GM20000 (cell line): ENCODE measurements around the gene PLD3.

ENCODE experiments used
- DNase-seq: peaks from one replicate; pipeline ENCODE4 v3.0.0; 2012; ENCODE audit warnings: low spot score
- TF ChIP-seq, protein P1 (sequence below): IDR thresholded peaks from 2 replicates; pipeline ENCODE4 v1.5.1; 2012; ENCODE audit warnings: mild to moderate bottlenecking, control low read depth; ENCODE audit errors: extremely low read depth, missing control alignments

The PLD3 gene

DNA sequence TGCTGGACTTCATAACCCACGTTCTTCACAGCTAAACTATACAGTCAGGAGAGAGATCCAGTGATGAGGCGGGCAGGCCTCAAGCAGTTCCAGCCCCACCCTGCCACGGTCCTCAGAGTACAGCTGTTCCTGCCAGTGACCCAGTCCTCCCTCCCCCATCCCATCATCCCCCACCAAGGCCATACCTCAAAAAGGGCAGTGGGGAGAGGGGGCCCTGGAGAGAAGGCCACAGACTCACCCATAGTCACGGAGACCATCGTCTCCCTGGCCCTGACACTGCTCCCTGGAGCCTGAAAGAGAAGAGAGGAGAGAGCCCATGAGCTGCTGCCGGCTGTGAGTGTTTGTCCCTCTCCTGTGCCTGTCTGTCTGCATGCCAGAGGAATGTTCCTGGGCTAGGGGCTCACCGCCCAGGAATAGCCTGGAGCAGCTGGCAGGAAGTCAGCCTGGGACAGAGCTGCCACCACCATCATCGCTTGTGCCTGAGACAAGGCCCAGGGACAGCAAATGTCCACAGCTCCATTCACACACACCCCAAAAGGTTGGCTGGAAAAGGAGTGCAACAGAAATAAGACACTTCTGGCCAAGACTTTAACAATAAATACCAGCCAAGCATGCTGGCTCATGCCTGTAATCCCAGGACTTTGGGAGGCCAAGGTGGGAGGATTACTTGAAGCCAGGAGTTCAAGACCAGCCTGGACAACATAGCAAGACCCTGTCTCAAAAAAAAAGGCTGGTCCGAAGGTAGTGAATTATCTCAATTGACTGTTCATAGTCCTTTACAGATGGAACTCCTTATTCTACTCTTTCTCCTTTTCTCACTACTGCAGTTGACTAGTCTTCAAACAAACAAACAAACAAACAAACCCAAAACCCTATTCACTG lies 6.7 kb upstream of the PLD3 start:
- DNase-seq = no peak
- TF ChIP-seq, protein P1, sequence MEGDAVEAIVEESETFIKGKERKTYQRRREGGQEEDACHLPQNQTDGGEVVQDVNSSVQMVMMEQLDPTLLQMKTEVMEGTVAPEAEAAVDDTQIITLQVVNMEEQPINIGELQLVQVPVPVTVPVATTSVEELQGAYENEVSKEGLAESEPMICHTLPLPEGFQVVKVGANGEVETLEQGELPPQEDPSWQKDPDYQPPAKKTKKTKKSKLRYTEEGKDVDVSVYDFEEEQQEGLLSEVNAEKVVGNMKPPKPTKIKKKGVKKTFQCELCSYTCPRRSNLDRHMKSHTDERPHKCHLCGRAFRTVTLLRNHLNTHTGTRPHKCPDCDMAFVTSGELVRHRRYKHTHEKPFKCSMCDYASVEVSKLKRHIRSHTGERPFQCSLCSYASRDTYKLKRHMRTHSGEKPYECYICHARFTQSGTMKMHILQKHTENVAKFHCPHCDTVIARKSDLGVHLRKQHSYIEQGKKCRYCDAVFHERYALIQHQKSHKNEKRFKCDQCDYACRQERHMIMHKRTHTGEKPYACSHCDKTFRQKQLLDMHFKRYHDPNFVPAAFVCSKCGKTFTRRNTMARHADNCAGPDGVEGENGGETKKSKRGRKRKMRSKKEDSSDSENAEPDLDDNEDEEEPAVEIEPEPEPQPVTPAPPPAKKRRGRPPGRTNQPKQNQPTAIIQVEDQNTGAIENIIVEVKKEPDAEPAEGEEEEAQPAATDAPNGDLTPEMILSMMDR = no peak

DNA sequence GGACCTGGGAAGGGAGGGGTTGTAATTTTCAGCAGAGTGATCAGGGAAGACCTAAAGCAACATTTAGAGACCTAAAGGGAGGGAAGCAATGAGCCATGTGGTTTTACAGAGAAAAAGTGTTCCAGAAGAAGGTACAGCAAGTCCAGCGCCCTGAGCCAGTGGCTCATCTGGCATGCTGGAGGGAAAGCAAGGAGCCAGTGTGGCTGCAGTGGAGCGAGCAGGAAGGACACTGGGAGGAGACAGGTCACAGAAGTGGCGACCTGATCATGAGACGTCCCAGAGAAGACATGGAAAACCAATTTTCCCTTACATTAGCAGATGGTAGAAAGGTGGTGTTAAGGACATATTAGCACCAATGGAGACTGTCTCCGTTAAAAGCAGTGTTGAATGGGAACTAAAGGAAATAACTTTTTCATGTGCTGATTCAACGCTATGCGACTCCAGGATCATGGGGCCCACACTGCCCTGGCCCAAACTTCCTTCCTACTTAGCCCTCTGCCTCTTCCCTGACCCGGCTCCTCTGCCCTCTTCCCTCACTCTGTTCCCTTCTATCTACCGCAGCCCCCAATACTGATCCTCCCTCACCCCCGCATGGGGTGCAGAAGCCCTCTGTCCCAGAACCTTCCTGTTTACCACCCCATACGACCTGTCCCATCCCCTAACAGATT lies 5.7 kb upstream of the PLD3 start:
- TF ChIP-seq, protein P1 = no peak
- no peak for DNase-seq

DNA sequence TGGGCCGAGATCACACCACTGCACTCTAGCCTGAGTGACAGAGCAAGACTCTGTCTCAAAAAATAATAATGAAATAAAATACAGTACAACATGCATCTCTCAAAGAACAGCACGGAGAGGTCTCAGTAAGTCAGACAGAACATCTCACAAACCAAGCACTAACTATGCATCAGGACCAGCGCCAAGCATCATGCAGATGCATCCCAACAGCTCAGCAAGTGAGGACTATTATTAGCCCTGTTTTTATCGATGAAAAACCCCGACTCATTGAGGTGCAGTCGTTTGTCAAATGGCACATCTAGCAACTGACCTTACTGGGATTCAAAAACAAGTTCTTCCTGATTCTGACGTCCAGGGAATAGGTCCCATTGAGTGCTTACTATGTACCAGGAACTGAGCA lies 4.1 kb upstream of the PLD3 start:
- TF ChIP-seq, protein P1 = no peak
- DNase-seq = no peak

DNA sequence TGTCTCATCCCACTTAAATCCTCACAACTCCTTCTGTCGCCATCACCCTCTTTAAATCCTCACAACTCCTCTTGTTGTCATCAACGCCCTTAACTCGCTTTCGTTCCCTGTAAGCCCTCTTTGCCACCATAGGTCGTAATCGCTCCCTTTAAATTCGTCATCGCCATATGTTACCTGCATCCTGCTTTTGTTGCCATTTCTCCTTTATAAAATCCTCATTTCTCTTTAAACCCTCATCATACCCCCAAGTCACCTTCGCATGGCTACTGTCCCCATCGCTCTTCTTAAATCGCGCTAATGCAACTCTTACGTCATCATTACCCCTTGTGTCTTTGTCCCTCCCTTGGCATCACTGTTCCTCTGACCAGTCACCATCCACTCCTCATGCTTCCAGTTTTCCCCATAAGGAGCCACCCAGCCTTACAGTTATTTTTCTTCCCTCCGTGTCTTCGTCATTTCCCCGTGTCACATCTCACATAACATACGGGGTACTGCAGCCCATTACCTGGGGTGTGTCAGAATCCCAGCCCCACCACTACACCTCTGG lies 539 bp downstream of the PLD3 start:
- no peak for DNase-seq
- TF ChIP-seq, protein P1 = no peak

DNA sequence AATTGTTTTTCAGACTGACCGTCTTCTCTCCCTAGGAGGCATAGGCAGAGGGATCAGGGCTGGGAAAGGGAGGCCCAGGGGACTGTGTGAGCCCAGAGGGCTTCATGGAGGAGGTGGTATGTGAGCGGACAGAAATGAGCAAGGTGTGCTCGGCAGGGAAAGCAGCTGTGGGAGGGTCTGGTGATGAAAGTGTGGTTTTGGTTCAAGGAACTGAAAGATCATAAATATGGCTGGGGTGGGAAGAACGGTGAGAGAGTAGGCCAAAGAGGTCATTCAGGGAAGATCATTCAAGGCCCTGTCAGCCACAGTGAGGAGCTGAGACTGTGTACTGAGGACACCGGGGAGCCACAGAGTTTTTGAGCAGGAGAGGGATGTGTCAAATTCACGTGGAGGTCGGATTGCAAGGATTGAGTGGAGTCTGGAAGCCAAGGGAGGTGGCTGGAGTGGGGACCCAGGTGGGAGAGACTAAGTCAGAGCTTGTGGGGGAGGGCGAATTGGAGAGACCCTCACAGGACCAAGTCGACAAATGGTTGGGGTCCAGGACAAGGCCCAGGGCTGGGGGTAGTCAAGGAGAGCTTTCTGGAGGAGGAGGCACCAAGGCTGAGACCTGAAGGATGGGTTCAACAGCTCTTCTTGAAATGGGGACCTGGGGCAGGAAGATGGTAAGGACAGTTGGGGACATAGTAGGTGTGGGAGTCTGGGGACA lies 7.6 kb downstream of the PLD3 start:
- TF ChIP-seq, protein P1 = no peak
- no peak for DNase-seq

DNA sequence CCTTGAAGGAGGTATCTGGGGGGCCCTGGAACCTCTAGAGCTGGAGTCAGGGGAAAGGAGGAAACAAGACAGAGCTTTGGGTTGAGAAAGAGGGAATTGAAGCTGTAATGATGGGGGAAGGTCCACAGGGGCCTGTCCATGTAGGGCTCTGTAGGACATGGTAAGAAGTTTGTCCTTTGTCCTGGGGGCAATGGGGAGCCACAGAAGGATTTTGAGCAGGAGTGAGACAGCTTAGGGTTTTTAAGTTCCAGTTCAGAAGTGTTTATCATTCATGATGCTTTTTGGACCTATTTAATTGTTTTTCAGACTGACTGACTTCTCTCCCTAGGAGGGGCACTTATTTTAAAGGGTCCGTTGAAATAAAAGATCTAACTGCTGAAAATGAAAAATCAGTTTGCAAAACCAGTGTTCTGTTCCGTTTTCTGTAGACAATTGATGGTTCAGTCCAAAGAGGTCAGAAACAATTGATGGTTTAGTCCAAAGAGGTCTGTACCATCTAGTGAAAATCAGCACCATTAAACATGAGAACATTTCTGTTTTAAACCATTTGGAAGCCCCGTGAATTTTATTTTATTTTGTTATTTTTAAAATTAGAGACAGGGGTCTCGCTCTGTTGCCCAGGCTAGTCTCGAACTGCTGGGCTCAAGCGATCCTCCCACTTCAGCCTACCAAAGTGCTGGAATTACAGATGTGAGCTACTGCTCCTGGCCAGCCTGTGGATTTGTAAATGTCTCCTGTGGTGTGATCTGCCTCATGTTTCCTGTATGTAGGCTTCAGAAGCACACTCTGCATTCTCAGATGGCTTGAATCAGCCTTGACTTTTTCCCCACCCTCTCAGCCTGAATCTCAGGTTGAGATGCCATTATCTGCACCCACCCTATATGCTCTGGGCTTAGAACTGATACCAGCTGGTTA lies 8.4 kb downstream of the PLD3 start:
- no peak for DNase-seq
- TF ChIP-seq, protein P1 = no peak
